GM19193 (cell line): Measurements from ENCODE around the gene SF1.

Experiments
- POLR2A ChIP-seq: IDR thresholded peaks from 4 replicates; pipeline ENCODE4 v1.6.1; 2011; ENCODE audit not compliant: insufficient read depth, insufficient read length; ENCODE audit errors: extremely low read depth

Gene SF1

DNA sequence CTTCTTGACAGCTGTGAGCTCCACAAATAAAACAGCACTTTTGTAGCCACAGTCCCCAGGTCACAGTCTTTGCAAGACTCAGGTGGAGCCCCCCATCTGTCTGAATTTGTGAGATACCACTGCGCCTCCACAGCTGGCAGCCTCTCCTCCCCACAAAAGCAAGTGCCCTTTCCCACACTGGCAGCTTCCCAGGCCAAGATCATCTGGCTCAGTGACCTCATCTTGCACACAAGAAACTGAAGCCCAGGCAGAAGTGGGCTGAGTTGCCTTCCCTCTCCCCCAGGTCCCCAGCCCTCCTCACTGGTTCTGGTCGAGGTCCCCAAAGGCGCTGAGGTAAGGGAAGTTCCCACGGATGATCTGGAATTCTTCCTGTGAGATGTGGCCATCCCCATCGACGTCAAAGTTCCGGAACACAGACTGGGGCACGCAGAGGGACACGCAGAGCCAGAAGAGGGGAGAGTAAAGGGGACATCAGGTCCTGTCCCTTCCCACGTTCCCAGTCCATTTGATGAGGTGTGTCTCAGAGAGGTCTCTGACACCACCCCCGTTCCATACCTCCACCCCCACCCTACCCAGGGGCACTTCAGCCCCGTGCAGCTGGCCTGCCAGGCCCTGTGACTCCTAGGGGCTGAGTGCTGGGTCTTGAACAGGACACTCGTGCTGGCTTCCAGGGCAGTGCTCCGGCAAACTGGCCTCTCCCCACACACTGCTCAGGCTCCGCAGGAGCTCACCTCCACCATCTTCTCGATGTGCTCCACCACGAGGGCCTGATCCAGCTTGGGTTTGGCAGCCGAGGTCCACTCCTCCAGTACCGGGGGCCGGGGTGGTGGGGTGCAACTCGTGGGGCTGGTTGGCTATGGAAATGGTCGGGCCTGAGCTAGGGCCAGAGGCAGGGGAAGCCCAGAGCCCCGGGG, 43.3 kb downstream of the SF1 start:
- no peak for TF ChIP-seq POLR2A

DNA sequence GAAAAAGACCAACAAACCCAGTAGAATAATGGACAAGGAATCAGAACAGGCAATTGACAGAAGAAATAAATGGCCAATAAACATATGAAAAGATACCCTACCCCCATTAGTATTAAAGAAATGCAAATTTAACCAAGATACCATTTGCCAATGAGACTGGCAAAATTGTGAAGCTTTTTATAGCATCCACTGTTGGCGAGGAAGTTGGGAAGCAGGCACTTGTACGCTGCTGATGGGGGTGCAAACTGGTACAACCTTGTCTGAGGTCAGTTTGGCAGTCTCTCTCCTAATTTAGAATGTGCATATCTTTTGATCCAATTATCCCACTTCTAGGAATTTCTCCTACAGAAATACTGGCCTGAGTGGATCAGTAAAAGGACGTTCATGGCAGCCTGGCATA, 46.7 kb downstream of the SF1 start:
- no peak for TF ChIP-seq POLR2A

DNA sequence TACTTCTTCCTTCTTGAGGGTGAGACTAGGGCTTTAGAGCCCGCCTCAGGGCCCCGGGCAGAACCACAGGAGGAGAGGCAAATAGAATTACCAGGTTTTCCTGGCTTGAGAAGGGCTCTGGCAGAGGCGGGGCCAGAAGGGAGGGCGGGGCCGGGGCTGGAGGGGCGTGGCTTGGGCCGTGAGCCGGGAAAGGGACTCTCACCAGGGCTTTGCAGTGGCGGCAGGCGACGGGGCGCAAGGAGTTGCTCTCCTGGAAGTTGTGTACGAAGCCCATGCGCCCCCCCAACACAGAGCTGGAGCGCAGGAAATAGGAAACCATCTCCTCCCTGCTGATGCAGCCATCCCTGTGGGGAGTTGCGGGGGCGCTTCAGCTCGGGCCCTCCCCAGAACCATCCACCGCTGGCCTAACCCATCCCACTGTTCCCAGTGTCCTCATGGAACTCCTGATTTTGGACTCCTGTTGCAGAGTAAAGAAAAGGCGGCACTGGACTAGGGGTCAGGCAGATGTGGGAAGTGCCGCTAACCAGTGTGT, 48.4 kb downstream of the SF1 start:
- TF ChIP-seq POLR2A, result no peak

GRCh38 chr11:64728757-64729365, 49.5 kb downstream of the SF1 start:
- no peak for TF ChIP-seq POLR2A

DNA sequence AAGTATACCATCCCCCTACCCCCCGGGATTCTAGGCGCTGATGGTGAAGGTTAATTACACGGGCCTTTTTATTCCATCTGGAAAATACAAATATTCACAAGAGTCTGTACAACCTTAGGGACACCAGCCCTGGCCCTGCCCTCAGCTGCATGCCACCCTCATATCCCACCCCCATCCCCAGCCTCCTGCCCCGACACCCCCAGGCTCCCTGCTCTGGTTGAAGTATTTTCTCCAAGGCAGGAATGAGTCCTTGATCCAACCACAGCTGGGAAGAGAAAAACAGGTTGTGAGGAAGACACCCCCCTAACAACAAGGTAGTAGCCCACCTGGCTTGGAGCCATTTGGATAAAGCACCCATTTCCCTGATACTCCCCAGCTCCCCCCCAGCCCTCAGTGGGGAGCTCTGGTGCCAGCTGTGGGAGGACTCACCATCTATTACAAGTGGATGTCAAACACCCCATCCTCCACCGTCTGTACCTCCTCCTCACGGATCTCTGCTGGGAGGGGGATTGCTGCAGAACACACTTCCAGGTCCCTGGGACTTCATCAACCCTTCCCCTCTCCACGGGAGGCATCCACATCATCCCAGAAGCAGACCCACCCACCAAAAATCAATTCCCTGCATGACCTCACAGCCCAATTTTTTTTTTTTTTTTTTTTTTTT, 51.3 kb downstream of the SF1 start:
- TF ChIP-seq POLR2A, result no peak

- TF ChIP-seq POLR2A, result no peak
Measured at GRCh38 chr11:64726211-64726641, 52.1 kb downstream of the SF1 start.

GRCh38 chr11:64724863-64725532, 53.3 kb downstream of the SF1 start:
- no peak for TF ChIP-seq POLR2A

DNA sequence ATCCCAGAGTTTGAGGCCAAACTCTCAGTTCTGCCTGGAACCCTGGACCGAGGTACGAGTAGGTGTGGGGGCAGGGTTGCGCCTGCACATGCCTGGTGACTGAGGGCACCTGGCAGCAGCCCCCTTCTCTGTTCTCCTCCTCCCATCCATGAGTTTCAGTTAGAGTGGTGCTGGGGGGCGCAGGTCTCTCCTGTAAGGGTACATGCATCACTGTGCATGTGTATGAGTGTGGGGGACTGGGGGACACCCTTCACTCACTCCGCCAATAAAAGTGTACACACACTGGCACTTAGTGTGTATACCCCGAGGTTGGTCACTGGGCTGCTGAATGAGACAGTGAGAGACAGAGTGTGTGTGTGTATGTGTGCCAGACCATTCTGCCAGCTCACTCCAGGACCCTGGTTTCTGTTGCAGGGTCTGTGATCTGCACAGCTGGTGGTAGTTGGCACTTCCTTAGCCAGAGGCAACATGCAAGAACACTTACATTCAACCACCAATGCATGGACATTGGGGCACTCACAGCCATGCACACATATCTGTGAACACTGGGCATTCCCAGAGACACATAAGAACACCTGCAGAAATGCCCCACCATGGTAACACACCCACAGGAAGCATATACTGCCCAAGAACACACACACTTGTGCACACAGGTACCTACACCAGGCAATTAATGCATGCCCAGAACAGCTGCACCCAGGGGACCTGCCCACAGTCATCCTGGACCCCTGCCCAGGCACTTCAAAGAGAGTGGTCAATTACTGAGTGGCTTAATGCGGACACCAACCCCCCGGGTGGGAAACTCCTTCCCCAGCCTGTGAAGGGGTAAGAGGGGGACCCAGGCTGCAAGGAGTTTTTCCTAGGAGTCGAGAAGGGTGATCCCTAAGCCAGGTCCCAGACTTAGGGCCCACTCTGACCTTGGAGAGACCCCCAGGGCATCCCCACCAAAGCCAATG, 54.2 kb downstream of the SF1 start:
- TF ChIP-seq POLR2A, result no peak

- TF ChIP-seq POLR2A, result no peak
Measured at GRCh38 chr11:64723117-64723906, 55.0 kb downstream of the SF1 start, which contains the start of gene NRXN2. Gene NRXN2 (minus strand): TSS chr11:64723197. CDS start chr11:64713699, 9,498 bp downstream.

- TF ChIP-seq POLR2A, result no peak
Measured at GRCh38 chr11:64722141-64723065, 55.9 kb downstream of the SF1 start.

DNA sequence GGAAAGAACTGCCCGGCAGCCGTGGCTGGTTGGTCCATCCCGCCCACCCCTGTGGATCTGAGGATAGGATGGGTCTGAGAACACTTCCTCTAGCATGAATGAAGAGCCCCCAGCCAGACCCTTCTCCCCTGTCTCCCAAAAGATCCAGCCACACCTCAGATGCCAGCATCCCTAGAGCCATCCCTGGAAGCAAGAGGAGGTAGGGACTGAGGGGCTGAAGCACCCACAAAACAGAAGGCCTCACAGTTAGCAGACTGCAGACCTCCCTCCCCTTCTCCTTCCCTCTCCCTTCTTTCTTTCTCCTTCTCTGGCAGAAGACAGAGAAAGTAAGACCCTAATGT, 57.0 kb downstream of the SF1 start:
- no peak for TF ChIP-seq POLR2A

DNA sequence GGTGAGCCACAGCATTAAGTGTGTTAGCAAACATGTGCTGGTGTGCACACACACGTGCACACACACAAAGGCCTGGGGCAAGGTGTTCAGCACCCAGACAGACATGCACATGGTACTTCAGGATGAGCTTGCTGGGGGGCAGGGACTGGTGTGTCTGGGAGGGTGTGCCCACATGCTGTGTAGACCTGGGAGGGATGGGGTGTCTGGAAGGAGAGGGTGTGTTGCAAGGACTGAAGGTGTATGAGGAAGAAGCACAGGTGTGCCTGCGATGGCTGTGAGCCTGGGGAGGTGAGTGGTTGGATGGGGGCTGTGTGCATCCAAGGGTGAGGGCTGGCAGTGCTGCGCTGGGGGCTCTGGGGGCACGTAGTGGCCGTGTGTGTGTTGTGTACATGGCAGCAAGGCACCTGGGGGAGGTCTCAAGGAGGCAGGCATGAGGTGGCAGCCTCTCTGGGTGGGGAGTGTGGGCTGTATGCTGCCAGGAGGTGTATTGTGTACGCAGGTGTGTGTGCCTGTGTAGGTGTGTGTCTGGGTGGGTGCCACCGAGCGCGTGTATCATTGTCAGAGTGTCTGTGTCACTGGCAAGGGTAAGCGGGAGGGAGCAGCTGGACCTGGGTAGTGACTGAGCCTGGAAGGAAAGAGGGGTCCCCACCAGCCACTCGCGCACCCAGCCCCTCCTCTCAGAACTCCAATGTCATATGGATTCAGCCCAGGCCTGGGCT, 57.5 kb downstream of the SF1 start:
- no peak for TF ChIP-seq POLR2A

DNA sequence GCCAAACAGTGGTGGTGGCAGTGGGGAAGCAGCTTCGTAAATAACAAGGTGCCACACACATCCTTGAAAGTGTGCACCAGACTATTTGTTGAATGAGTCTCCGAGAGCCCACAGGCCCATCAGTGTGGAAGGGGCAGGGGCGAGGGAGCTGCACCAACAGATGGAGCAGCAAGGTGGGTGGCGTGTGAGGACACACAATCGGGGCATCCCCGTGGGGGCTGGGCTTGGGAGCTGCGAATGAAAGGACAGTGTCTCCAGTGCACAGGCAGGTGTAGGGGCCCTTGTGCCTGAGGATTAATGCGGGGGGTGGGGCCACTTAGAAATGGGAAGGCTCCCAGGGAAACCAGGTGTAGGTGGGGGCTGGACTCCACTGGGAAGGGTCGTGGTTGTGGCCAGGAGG, 58.2 kb downstream of the SF1 start:
- no peak for TF ChIP-seq POLR2A
